Activated gamma-delta T cell (primary cell): ENCODE results near the gene CENPL.
A peak's percentile ranks its signal among the peaks of the same experiment; 100 is the strongest.
"Not testable (repeated sequence)": the region's sequence is repeated elsewhere in the genome, so short reads cannot be mapped to it uniquely, and the experiment has no call there.

Source experiments
- DNase-seq: peaks from one replicate; lab custom pipeline; 2025; lab: John Stamatoyannopoulos, UW
- total RNA-seq, 2 donors: gene quantifications; one replicate each; lab custom pipeline; 2026; lab: John Stamatoyannopoulos, UW

Gene CENPL, protein sequence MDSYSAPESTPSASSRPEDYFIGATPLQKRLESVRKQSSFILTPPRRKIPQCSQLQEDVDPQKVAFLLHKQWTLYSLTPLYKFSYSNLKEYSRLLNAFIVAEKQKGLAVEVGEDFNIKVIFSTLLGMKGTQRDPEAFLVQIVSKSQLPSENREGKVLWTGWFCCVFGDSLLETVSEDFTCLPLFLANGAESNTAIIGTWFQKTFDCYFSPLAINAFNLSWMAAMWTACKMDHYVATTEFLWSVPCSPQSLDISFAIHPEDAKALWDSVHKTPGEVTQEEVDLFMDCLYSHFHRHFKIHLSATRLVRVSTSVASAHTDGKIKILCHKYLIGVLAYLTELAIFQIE
- 18.8 to 19.7 reads per million in 2 donors for total RNA-seq

- DNase-seq: peak; percentile 60
These were observed at the start of gene CENPL, which contains the start of gene DARS2 for GRCh38 chr1:173824315-173825081. Gene CENPL, minus strand, starts transcription at chr1:173824883. Its CDS starts 13,584 bp downstream, at chr1:173811299. Gene DARS2, plus strand, starts transcription at chr1:173824673. Its CDS starts 557 bp downstream, at chr1:173825230.

- DNase-seq: no peak
These were observed 46.8 kb upstream of the CENPL start for GRCh38 chr1:173871500-173871899.

GRCh38 chr1:173871091-173871490 lies 46.4 kb upstream of the CENPL start:
- DNase-seq: no peak

DNA sequence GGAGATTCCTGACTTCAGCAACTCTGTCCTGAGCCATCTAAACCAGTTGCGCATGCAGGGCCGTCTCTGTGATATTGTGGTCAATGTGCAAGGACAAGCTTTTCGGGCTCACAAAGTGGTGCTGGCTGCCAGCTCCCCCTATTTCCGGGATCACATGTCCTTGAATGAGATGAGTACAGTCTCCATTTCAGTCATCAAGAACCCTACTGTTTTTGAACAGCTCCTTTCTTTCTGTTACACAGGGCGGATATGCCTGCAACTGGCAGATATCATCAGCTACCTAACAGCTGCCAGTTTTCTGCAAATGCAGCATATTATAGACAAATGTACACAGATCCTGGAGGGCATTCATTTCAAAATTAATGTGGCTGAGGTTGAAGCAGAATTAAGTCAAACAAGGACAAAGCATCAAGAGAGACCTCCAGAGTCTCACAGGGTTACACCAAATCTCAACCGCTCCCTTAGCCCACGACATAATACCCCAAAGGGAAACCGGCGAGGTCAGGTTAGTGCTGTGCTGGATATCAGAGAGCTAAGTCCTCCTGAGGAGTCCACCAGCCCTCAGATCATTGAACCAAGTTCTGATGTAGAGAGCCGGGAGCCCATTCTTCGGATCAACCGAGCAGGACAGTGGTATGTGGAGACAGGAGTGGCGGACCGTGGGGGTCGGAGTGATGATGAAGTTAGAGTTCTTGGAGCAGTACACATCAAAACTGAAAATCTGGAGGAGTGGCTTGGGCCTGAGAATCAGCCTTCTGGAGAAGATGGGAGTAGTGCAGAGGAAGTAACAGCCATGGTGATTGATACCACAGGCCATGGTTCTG lies 45.8 kb upstream of the CENPL start:
- no peak for DNase-seq

- no peak for DNase-seq
These were observed 44.3 kb upstream of the CENPL start for GRCh38 chr1:173869021-173869359.

- peak; percentile 73 for DNase-seq
These were observed 43.8 kb upstream of the CENPL start, which contains the start of gene ZBTB37 for GRCh38 chr1:173868266-173869020. Gene ZBTB37, plus strand, starts transcription at chr1:173868380. Its CDS starts 1,846 bp downstream, at chr1:173870226.

DNA sequence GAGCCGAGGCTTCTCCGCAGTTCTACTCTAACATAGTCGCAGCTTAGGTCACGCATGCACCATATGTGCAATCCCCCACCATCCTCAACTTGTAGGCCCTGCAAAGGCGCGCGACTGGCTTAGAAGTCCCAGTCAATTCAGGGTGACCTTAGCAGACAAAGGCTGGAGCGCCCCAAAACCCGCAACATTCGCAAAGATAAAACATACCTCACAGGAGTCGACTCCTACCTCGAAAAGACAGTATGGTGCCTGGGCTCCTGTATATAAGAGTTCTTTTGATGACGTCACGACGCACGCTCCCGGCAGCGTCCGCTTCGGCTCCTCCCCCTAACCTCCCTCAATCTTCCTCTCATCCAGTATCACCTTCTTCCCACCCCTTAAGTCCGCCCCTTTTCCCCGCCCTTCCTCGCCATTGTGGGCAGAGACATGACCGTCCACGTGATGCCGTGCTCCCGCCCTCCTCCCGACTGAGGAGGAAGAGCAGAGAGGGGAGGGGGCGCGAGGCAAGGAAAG lies 43.1 kb upstream of the CENPL start, which contains the start of gene GAS5:
GAS5 (minus strand) TSS at position 237 of the 513 bp plus-strand sequence.
- DNase-seq: peak; percentile 74

GRCh38 chr1:173867141-173867752 lies 42.6 kb upstream of the CENPL start:
- peak; percentile 13 for DNase-seq

- DNase-seq: no peak
These were observed 41.9 kb upstream of the CENPL start for GRCh38 chr1:173866413-173867115.

- DNase-seq: no peak
These were observed 40.9 kb upstream of the CENPL start for GRCh38 chr1:173865468-173866164.

DNA sequence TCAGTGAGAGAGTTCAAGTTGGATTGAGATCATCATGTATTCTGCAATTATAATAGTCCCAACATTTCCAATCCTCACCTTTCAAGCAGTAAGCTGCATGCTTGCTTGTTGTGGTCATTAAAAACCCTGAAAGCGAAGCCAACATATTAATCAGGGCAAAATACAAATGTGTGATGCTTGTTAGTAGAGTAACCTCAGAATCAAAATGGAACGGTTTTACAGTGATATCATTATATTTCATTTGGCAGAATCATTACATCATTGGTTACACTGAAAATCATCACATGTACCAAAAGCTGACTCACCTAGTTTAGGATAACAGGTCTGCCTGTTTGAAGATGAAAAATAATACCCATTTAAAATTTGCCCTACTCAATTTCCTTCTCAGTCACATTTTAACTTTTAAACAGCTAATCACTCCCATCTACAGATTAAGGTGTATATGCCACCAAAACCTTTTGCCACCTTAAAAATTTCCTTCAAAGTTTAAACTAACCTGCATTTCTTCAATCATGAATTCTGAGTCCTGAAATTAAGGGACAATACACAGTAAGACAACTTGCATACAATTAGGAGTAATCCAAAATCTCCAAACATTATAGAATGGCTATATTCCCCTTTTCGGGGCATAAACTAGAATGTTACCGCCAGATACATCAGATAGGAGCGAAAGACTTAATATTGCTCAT lies 39.6 kb upstream of the CENPL start:
- DNase-seq: no peak

GRCh38 chr1:173863224-173864161 lies 38.8 kb upstream of the CENPL start:
- DNase-seq: no peak

GRCh38 chr1:173862769-173863223 lies 38.1 kb upstream of the CENPL start:
- no peak for DNase-seq

- not testable (repeated sequence) for DNase-seq
These were observed 37.6 kb upstream of the CENPL start for GRCh38 chr1:173862146-173862768.

- no peak for DNase-seq
These were observed 37.1 kb upstream of the CENPL start for GRCh38 chr1:173861731-173862145.

DNA sequence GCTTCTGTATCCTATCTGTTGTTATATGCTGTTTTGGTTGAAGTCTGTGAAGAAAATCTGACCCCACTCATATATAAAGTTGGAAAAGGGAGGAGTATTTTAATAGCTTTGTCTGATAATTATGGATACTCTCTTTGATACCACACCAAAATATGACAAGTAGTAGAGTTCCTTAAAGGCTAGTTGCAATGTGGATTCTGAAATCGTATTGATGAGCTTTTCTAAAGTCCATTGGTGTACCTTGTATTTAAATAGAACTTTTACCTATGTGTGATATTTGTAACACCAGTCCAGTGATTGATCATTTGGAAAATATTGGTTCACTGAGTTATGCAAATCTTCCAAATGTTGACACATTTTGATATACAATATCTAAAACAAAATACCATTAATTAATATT lies 35.4 kb upstream of the CENPL start:
- DNase-seq: no peak

DNA sequence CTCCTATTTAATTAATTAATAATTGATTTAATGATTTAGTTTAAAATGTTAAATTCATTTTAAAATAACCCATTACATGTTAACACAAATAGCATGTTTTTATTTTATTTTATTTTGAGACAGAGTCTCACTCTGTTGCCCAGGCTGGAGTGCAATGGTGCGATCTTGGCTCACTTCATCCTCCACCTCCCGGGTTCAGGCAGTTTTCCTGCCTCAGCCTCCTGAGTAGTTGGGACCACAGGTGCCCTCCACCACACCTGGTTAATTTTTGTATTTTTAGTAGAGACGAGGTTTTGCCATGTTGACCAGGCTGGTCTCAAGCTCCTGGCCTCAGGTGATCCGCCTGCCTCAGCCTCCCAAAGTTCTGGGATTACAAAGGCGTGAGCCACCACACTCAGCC lies 34.9 kb upstream of the CENPL start:
- not testable (repeated sequence) for DNase-seq
